Measurements from ENCODE around the gene STEAP3. TPM values are rescaled to one million over a fixed set of nuclear protein-coding genes. Genes with fewer than 3 reads are reported as not detected.
A peak's percentile ranks its signal among the peaks of the same experiment; 100 is the strongest.

The STEAP3 gene
- total RNA-seq, 1 donor from 2014 or later = 38.8 TPM

- no peak overlapping the region for H3K4me3 Mint-ChIP-seq (ENCODE audit: unreplicated experiment)
- H3K27me3 Mint-ChIP-seq (ENCODE audit: low read depth, unreplicated experiment) = peaks cover 15% of the 10 kb centered on the region
- Histone ChIP-seq H3K36me3 (ENCODE audit: insufficient read depth, low read length) (no peaks in the 10 kb centered on the region), H3K27me3 (ENCODE audit: insufficient read depth, low read length) (no peaks in the 10 kb centered on the region), H3K79me2 (ENCODE audit: insufficient read depth, low read length) (no peaks in the 10 kb centered on the region), H2AFZ (ENCODE audit: low read depth, low read length) (no peak overlapping the region), H3K9ac (ENCODE audit: low read length) (no peak overlapping the region), H3K9me3 (ENCODE audit: insufficient read depth, low read depth, low read length) (no peaks in the 10 kb centered on the region), H3K27ac (ENCODE audit: low read depth, low read length) (no peak overlapping the region), H4K20me1 (ENCODE audit: insufficient read depth, low read length) (no peaks in the 10 kb centered on the region), H3K4me2 (ENCODE audit: low read length) (no peak overlapping the region), H3K4me1 (ENCODE audit: insufficient read depth, low read length) (peaks cover 13% of the 10 kb centered on the region), H3K4me3 (ENCODE audit: insufficient read depth, low read depth, low read length) (no peak overlapping the region)
- no peak for FAIRE-seq
- H3K4me1 Mint-ChIP-seq (ENCODE audit: low read depth, unreplicated experiment) = peaks cover 4% of the 10 kb centered on the region
- DNase-seq (ENCODE audit: low read depth) = peak; percentile 25
- no peak for TF ChIP-seq EZH2 (IDR thresholded peaks at IDR 0.05; ENCODE audit: insufficient read depth, low read length)
- TF ChIP-seq, protein P1, sequence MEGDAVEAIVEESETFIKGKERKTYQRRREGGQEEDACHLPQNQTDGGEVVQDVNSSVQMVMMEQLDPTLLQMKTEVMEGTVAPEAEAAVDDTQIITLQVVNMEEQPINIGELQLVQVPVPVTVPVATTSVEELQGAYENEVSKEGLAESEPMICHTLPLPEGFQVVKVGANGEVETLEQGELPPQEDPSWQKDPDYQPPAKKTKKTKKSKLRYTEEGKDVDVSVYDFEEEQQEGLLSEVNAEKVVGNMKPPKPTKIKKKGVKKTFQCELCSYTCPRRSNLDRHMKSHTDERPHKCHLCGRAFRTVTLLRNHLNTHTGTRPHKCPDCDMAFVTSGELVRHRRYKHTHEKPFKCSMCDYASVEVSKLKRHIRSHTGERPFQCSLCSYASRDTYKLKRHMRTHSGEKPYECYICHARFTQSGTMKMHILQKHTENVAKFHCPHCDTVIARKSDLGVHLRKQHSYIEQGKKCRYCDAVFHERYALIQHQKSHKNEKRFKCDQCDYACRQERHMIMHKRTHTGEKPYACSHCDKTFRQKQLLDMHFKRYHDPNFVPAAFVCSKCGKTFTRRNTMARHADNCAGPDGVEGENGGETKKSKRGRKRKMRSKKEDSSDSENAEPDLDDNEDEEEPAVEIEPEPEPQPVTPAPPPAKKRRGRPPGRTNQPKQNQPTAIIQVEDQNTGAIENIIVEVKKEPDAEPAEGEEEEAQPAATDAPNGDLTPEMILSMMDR (IDR thresholded peaks at IDR 0.05; ENCODE audit: insufficient read depth, low read depth, low read length) = no peak
- H3K36me3 Mint-ChIP-seq (ENCODE audit: low read depth, unreplicated experiment) = peaks cover 5% of the 10 kb centered on the region
- no peak overlapping the region for H3K27ac Mint-ChIP-seq (ENCODE audit: unreplicated experiment)
- no peaks in the 10 kb centered on the region for H3K9me3 Mint-ChIP-seq (ENCODE audit: unreplicated experiment)
Observed at GRCh38 chr2:119289093-119289492, 65.5 kb downstream of the STEAP3 start.

GRCh38 chr2:119289642-119290041 lies 66.0 kb downstream of the STEAP3 start:
- H3K36me3 ChIP-seq (ENCODE audit: insufficient read depth, low read length) = no peaks in the 10 kb centered on the region
- no peak overlapping the region for H3K4me2 ChIP-seq (ENCODE audit: low read length)
- TF ChIP-seq, protein P1 (IDR thresholded peaks at IDR 0.05; ENCODE audit: insufficient read depth, low read depth, low read length) = no peak
- TF ChIP-seq EZH2 (IDR thresholded peaks at IDR 0.05; ENCODE audit: insufficient read depth, low read length) = no peak
- no peak overlapping the region for H2AFZ ChIP-seq (ENCODE audit: low read depth, low read length)
- no peak for DNase-seq (ENCODE audit: low read depth)
- peaks cover 9% of the 10 kb centered on the region for H3K4me1 ChIP-seq (ENCODE audit: insufficient read depth, low read length)
- H3K79me2 ChIP-seq (ENCODE audit: insufficient read depth, low read length) = no peaks in the 10 kb centered on the region
- no peak overlapping the region for H3K27ac Mint-ChIP-seq (ENCODE audit: unreplicated experiment)
- H3K4me1 Mint-ChIP-seq (ENCODE audit: low read depth, unreplicated experiment) = peaks cover 4% of the 10 kb centered on the region
- no peak overlapping the region for H3K4me3 ChIP-seq (ENCODE audit: insufficient read depth, low read depth, low read length)
- peaks cover 15% of the 10 kb centered on the region for H3K27me3 Mint-ChIP-seq (ENCODE audit: low read depth, unreplicated experiment)
- no peak overlapping the region for H3K27ac ChIP-seq (ENCODE audit: low read depth, low read length)
- no peak overlapping the region for H3K9ac ChIP-seq (ENCODE audit: low read length)
- no peak overlapping the region for H3K4me3 Mint-ChIP-seq (ENCODE audit: unreplicated experiment)
- peaks cover 5% of the 10 kb centered on the region for H3K36me3 Mint-ChIP-seq (ENCODE audit: low read depth, unreplicated experiment)
- H3K27me3 ChIP-seq (ENCODE audit: insufficient read depth, low read length) = no peaks in the 10 kb centered on the region
- no peaks in the 10 kb centered on the region for H3K9me3 Mint-ChIP-seq (ENCODE audit: unreplicated experiment)
- no peaks in the 10 kb centered on the region for H3K9me3 ChIP-seq (ENCODE audit: insufficient read depth, low read depth, low read length)
- no peak for FAIRE-seq
- H4K20me1 ChIP-seq (ENCODE audit: insufficient read depth, low read length) = no peaks in the 10 kb centered on the region

DNA sequence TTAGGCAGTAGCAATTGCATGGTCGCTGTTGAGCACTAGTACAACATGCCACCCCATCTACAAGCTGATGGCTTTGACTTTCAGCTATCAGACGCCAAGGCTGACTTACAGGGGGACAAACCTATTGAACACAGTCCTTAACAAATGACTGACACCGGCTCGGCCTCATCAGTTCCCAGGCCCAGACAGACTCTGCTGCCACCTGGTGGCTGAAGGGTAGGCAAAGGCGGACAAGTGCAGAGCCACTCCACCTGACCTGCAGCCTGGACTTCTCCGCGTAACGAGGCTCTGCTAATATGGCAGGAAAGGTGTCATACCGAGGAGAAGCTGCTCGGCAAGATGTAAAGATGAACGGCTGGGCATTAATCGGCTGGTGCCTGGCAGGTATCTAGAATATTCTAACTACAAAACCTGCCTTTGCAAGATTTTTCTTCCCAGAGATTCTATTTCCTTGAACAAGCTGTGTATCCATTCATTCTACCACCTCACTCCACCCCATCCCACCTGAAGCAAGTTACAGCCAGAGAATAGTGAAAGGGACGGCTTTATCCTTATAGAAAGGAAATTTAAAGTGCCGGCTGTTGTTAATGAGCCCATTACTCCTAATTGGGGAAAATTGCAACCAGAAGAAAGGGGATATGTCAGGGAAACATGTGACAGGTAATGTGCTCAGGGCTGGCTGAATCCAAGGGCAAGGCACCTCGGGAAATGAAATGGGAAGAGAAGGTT lies 67.4 kb downstream of the STEAP3 start:
- H3K4me1 Mint-ChIP-seq (ENCODE audit: low read depth, unreplicated experiment) = peaks cover 4% of the 10 kb centered on the region
- Histone ChIP-seq H3K4me3 (ENCODE audit: insufficient read depth, low read depth, low read length) (no peak overlapping the region), H3K79me2 (ENCODE audit: insufficient read depth, low read length) (no peaks in the 10 kb centered on the region), H4K20me1 (ENCODE audit: insufficient read depth, low read length) (no peaks in the 10 kb centered on the region), H2AFZ (ENCODE audit: low read depth, low read length) (peak overlapping the region; percentile 0), H3K27ac (ENCODE audit: low read depth, low read length) (no peak overlapping the region), H3K36me3 (ENCODE audit: insufficient read depth, low read length) (no peaks in the 10 kb centered on the region), H3K4me1 (ENCODE audit: insufficient read depth, low read length) (peaks cover 9% of the 10 kb centered on the region), H3K27me3 (ENCODE audit: insufficient read depth, low read length) (no peaks in the 10 kb centered on the region), H3K9ac (ENCODE audit: low read length) (no peak overlapping the region), H3K9me3 (ENCODE audit: insufficient read depth, low read depth, low read length) (no peaks in the 10 kb centered on the region), H3K4me2 (ENCODE audit: low read length) (no peak overlapping the region)
- no peak overlapping the region for H3K4me3 Mint-ChIP-seq (ENCODE audit: unreplicated experiment)
- no peak for DNase-seq (ENCODE audit: low read depth)
- no peak for TF ChIP-seq EZH2 (IDR thresholded peaks at IDR 0.05; ENCODE audit: insufficient read depth, low read length)
- TF ChIP-seq, protein P1 (IDR thresholded peaks at IDR 0.05; ENCODE audit: insufficient read depth, low read depth, low read length) = peak; percentile 75
- H3K27ac Mint-ChIP-seq (ENCODE audit: unreplicated experiment) = no peak overlapping the region
- no peaks in the 10 kb centered on the region for H3K9me3 Mint-ChIP-seq (ENCODE audit: unreplicated experiment)
- peaks cover 5% of the 10 kb centered on the region for H3K36me3 Mint-ChIP-seq (ENCODE audit: low read depth, unreplicated experiment)
- FAIRE-seq = no peak
- peaks cover 16% of the 10 kb centered on the region for H3K27me3 Mint-ChIP-seq (ENCODE audit: low read depth, unreplicated experiment)

Measured in astrocyte (in vitro differentiated cells and primary cell).